Endodermal cell (in vitro differentiated cells): Measurements from ENCODE around the gene CAPSL. TPM values are rescaled to one million over a fixed set of nuclear protein-coding genes. Genes with fewer than 3 reads are reported as not detected.

Experiments
- DNase-seq: peaks from one replicate; pipeline ENCODE4 v3.0.0-alpha.2; 2017
- H3K27ac ChIP-seq: 2 replicates; pipeline ENCODE4 v1.5.1; 2013; ENCODE audit warnings: mild to moderate bottlenecking, low read depth, low read length, moderate library complexity
- H3K27me3 ChIP-seq: 2 replicates; pipeline ENCODE4 v1.6.1; 2013; ENCODE audit warnings: mild to moderate bottlenecking, low read length, moderate library complexity; ENCODE audit not compliant: insufficient read depth, control insufficient read depth, poor library complexity, severe bottlenecking
- H3K36me3 ChIP-seq: 2 replicates; pipeline ENCODE4 v1.7.0; 2013; ENCODE audit warnings: mild to moderate bottlenecking, low read length, moderate library complexity; ENCODE audit not compliant: control insufficient read depth, insufficient read depth
- H3K4me1 ChIP-seq: one replicate; pipeline ENCODE4 v1.7.0; 2013; ENCODE audit warnings: low read length; ENCODE audit not compliant: control insufficient read depth, insufficient read depth
- H3K4me3 ChIP-seq: 2 replicates; pipeline ENCODE4 v1.5.1; 2013; ENCODE audit warnings: mild to moderate bottlenecking, low read length, moderate library complexity
- H3K9ac ChIP-seq: 2 replicates; pipeline ENCODE4 v1.6.1; 2013; ENCODE audit warnings: mild to moderate bottlenecking, low read length, moderate library complexity; ENCODE audit not compliant: poor library complexity, severe bottlenecking; ENCODE audit errors: extremely low read depth
- H3K9me3 ChIP-seq: 2 replicates; pipeline ENCODE4 v1.6.1; 2013; ENCODE audit warnings: mild to moderate bottlenecking, low read length, moderate library complexity; ENCODE audit not compliant: control insufficient read depth
- H3K27ac Mint-ChIP-seq: 2 replicates; pipeline ENCODE4 v1.8.0; 2020; ENCODE audit warnings: mixed read lengths
- H3K27me3 Mint-ChIP-seq: 2 replicates; pipeline ENCODE4 v1.8.0; 2021; ENCODE audit warnings: mild to moderate bottlenecking, mixed read lengths; ENCODE audit not compliant: insufficient read depth
- H3K36me3 Mint-ChIP-seq: 2 replicates; pipeline ENCODE4 v1.8.0; 2020; ENCODE audit warnings: low read depth, mixed read lengths
- H3K4me1 Mint-ChIP-seq: 2 replicates; pipeline ENCODE4 v1.8.0; 2020; ENCODE audit warnings: mixed read lengths
- H3K4me3 Mint-ChIP-seq: 2 replicates; pipeline ENCODE4 v1.8.0; 2020; ENCODE audit warnings: mild to moderate bottlenecking, moderate library complexity, mixed read lengths
- H3K9me3 Mint-ChIP-seq: 2 replicates; pipeline ENCODE4 v1.8.0; 2020; ENCODE audit warnings: mild to moderate bottlenecking, mixed read lengths
- WGBS, 2 experiments: methylation state at CpG; one replicate each; pipeline versions ENCODE4 v1.1.5 to v1.1.7; 2013; ENCODE audit warnings: missing lambda C conversion rate in 2 of 2, mixed read lengths in 1 of 2; ENCODE audit not compliant: insufficient coverage in 1 of 2, insufficient read length in 1 of 2; 5-methylcytosine and 5-hydroxymethylcytosine counted together
- total RNA-seq, 2 donors: library from RNA; stranded (reverse); fragmentation: NEBNext Ultra II Directional in 1 of 2; extraction: Animal tissue kit (Norgen Biotek cat#: 25700) in 1 of 2; gene quantifications; 2 replicates in 1 of 2; 3 replicates in 1 of 2; pipeline ENCODE4 v1.2.1, GENCODE V29; 2021
- TF ChIP-seq, protein P1 (sequence below): fragments of 200-600 bp; sonication (generic); conservative IDR thresholded peaks from 2 replicates; pipeline ENCODE4 v1.5.0; 2021; ENCODE audit warnings: antibody characterized with exemption, mild to moderate bottlenecking

CAPSL gene
- total RNA-seq, 2 donors from 2014 or later, result not detected

DNA sequence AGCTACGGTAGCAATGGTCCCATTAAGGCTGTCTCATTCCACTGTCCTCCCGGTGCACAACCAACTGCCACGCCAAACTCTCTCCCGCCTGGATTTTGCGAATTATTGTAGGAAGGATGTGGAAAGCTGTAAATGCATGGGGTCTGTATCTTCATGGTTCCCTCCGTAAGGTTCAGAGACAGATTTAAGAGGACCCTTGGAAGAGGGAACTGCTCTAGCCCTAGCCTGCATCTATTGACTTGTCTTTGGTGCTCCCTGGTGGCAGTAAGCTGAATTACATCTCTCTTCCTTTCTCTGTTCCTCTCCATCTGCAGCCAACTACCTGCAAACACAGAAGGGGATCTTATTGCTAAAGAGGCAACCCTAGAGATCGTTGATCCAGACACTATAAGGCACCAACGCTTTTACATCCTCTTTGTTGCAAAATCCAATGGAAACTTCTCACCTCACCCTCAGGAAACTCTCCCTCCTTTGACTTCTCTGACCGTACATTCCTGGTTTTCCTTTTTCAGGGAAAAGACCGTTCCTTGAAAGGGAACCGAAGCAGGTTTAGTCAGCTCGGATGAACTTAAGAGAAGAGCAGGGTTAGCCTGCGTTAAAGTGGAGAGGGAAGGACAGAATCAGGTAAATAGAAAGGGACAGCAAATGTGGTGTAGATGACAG is 11.9 kb downstream of the CAPSL start:
- peaks cover 73% of the 10 kb centered on the region for H3K27me3 ChIP-seq
- peak; percentile 87 for DNase-seq
- 57 to 60% methylated on average over 10 to 13 of the region's 13 CpGs for WGBS, 2 experiments
- H3K9me3 ChIP-seq, result no peaks in the 10 kb centered on the region
- H3K4me1 ChIP-seq, result no peaks in the 10 kb centered on the region
- H3K36me3 ChIP-seq, result no peaks in the 10 kb centered on the region
- no peaks in the 10 kb centered on the region for H3K9me3 Mint-ChIP-seq
- H3K4me3 ChIP-seq, result no peak overlapping the region
- H3K27me3 Mint-ChIP-seq, result peaks cover 76% of the 10 kb centered on the region
- H3K36me3 Mint-ChIP-seq, result no peaks in the 10 kb centered on the region
- H3K27ac ChIP-seq, result no peak overlapping the region
- no peak overlapping the region for H3K9ac ChIP-seq
- no peak overlapping the region for H3K27ac Mint-ChIP-seq
- TF ChIP-seq, protein P1, sequence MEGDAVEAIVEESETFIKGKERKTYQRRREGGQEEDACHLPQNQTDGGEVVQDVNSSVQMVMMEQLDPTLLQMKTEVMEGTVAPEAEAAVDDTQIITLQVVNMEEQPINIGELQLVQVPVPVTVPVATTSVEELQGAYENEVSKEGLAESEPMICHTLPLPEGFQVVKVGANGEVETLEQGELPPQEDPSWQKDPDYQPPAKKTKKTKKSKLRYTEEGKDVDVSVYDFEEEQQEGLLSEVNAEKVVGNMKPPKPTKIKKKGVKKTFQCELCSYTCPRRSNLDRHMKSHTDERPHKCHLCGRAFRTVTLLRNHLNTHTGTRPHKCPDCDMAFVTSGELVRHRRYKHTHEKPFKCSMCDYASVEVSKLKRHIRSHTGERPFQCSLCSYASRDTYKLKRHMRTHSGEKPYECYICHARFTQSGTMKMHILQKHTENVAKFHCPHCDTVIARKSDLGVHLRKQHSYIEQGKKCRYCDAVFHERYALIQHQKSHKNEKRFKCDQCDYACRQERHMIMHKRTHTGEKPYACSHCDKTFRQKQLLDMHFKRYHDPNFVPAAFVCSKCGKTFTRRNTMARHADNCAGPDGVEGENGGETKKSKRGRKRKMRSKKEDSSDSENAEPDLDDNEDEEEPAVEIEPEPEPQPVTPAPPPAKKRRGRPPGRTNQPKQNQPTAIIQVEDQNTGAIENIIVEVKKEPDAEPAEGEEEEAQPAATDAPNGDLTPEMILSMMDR, result peak; percentile 89
- H3K4me1 Mint-ChIP-seq, result peaks cover 7% of the 10 kb centered on the region
- H3K4me3 Mint-ChIP-seq, result no peak overlapping the region

DNA sequence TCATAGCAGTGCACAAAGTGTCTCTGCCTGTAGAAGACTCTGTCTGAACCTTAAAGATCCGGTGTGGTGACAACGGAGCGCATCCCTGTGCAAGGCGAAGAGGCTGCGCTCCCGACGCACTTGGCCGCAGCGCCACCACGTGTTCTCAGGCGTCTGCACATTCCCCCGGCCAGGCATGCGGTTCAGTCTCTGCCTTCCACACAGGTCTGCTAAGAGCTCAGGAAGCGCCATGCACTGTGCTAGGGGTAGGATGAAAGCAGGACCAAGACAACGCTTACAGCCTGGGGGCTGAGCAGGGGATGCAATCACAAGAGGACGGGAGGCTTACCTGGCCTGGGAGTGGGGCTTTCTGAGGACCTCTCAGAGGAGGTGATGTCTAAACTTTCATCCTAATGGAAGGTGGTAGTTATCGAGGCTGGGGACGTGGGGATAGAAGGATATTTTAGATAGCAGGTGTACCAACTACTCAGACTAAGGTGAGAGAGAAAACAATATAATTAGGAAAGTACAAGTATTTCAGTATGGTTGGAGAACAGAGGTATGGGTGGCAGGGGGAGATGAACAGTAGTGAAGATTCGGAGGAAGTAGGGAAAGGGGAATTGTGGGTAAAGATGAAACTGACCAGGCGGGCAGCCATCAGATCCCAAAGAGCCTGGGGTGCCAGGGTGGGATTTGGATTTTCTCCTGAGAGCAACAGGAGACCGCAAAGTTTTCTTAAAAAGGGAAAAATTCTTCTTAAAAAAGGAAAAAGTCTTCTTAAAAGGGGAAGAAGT is 13.3 kb downstream of the CAPSL start:
- H3K27ac Mint-ChIP-seq, result no peak overlapping the region
- H3K36me3 Mint-ChIP-seq, result no peaks in the 10 kb centered on the region
- no peak overlapping the region for H3K9ac ChIP-seq

DNA sequence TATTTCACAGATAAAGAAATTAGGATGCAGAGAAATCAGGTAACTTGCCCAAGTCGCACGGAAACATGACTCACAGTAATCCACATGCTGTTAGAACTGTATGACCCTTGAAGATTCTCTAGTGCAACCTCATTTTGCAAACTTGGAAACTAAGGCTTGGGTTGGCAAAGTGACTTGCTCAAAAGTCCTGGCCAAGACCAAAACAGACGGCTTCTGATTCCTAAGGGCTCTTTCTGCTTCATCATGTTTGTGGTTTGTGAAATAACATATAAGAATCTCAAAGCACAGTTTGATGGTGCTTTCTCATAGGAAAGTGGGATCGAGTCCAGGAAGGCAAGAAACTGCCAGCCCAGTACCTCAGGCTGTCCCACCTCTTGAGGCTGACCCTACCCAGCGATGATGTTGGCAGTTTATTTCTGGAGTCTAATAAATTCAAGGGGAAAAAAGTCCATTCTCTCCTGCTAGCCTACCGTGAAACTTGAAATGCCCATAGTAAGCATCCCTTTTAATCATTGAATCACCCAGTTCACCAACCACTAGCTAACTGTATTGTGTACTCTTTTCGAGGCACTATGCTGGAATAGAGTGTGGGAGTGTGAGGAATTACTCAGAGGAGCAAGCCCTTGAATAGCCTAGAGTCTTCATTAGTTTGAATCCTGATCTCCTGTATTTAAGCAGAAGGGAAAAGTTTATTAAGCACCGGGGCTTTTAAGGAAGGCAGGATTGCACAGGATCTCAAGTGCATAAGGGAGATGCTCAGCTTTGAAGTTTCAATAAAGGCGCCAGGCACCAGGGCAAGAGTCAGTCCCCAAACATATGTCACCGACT is 14.1 kb downstream of the CAPSL start:
- Mint-ChIP-seq H3K4me3 (no peak overlapping the region), H3K9me3 (peaks cover 4% of the 10 kb centered on the region), H3K36me3 (no peaks in the 10 kb centered on the region), H3K4me1 (peaks cover 7% of the 10 kb centered on the region), H3K27ac (no peak overlapping the region), H3K27me3 (peaks cover 86% of the 10 kb centered on the region)
- Histone ChIP-seq H3K27me3 (peaks cover 62% of the 10 kb centered on the region), H3K4me3 (no peak overlapping the region), H3K27ac (no peak overlapping the region), H3K9ac (no peak overlapping the region), H3K36me3 (no peaks in the 10 kb centered on the region), H3K4me1 (no peaks in the 10 kb centered on the region), H3K9me3 (no peaks in the 10 kb centered on the region)
- TF ChIP-seq, protein P1, result no peak
- DNase-seq, result no peak
- WGBS, 2 experiments, result 77 to 79% methylated on average over 6 to 10 of the region's 10 CpGs

More for the DNA sequence above, 13.3 kb downstream of the CAPSL start:
- Histone ChIP-seq H3K36me3 (no peaks in the 10 kb centered on the region), H3K27ac (no peak overlapping the region), H3K27me3 (peaks cover 62% of the 10 kb centered on the region), H3K4me3 (no peak overlapping the region), H3K9me3 (no peaks in the 10 kb centered on the region), H3K4me1 (no peaks in the 10 kb centered on the region)
- Mint-ChIP-seq H3K27me3 (peaks cover 80% of the 10 kb centered on the region), H3K9me3 (no peaks in the 10 kb centered on the region), H3K4me1 (peaks cover 7% of the 10 kb centered on the region), H3K4me3 (no peak overlapping the region)
- WGBS, 2 experiments, result 26 to 28% methylated on average over 18 to 21 of the region's 21 CpGs
- DNase-seq, result peak; percentile 90
- TF ChIP-seq, protein P1, result peak; percentile 77
